Erythroblast (primary cell): Measurements from ENCODE around the gene MPV17L.

Experiments
- GATA1 ChIP-seq: IDR thresholded peaks from 2 replicates; pipeline ENCODE4 v1.6.1; 2011; ENCODE audit warnings: low read depth, mild to moderate bottlenecking, control low read depth, low read length, moderate library complexity
- POLR2A ChIP-seq: IDR thresholded peaks from 2 replicates; pipeline ENCODE4 v1.6.1; 2011; ENCODE audit warnings: mild to moderate bottlenecking, low read length

- no peak for TF ChIP-seq POLR2A
- TF ChIP-seq GATA1: no peak
Observed at GRCh38 chr16:15399317-15399716, 3.8 kb downstream of the MPV17L start.
